ENCODE measurements around the gene UST. TPM values are rescaled to one million over a fixed set of nuclear protein-coding genes. Genes with fewer than 3 reads are reported as not detected.

Gene UST
- total and polyA plus RNA-seq, 9 of the 15 experiments (the other 6 are each of a cell fraction or from before 2014, with no cell fraction given), result 0.04 to 0.10 TPM; not detected in 7

DNA sequence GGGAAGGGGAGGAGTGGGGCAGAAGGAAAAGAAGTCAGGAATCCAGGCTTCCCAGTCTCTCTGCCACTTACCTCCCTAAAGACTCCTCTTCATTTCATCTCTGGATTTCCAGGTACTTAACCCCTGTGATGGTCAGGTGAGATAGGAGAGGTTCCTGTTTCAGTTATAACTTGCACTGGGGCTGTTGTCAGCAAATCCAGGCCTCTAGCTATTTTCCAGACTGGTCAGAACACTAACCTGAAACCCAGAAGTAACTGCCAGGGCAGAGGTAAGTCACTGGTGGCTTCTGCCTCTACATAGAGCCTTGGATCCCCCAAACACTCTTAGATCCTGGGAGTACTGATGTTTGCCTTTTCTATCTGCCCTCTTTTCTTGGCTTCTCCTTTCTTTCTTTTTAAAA lies 337.2 kb downstream of the UST start (continued):
- TF ChIP-seq, protein P1, sequence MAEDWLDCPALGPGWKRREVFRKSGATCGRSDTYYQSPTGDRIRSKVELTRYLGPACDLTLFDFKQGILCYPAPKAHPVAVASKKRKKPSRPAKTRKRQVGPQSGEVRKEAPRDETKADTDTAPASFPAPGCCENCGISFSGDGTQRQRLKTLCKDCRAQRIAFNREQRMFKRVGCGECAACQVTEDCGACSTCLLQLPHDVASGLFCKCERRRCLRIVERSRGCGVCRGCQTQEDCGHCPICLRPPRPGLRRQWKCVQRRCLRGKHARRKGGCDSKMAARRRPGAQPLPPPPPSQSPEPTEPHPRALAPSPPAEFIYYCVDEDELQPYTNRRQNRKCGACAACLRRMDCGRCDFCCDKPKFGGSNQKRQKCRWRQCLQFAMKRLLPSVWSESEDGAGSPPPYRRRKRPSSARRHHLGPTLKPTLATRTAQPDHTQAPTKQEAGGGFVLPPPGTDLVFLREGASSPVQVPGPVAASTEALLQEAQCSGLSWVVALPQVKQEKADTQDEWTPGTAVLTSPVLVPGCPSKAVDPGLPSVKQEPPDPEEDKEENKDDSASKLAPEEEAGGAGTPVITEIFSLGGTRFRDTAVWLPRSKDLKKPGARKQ (CRISPR knock-in tag; IDR thresholded peaks at IDR 0.05), result no peak
- TF ChIP-seq, protein P2, sequence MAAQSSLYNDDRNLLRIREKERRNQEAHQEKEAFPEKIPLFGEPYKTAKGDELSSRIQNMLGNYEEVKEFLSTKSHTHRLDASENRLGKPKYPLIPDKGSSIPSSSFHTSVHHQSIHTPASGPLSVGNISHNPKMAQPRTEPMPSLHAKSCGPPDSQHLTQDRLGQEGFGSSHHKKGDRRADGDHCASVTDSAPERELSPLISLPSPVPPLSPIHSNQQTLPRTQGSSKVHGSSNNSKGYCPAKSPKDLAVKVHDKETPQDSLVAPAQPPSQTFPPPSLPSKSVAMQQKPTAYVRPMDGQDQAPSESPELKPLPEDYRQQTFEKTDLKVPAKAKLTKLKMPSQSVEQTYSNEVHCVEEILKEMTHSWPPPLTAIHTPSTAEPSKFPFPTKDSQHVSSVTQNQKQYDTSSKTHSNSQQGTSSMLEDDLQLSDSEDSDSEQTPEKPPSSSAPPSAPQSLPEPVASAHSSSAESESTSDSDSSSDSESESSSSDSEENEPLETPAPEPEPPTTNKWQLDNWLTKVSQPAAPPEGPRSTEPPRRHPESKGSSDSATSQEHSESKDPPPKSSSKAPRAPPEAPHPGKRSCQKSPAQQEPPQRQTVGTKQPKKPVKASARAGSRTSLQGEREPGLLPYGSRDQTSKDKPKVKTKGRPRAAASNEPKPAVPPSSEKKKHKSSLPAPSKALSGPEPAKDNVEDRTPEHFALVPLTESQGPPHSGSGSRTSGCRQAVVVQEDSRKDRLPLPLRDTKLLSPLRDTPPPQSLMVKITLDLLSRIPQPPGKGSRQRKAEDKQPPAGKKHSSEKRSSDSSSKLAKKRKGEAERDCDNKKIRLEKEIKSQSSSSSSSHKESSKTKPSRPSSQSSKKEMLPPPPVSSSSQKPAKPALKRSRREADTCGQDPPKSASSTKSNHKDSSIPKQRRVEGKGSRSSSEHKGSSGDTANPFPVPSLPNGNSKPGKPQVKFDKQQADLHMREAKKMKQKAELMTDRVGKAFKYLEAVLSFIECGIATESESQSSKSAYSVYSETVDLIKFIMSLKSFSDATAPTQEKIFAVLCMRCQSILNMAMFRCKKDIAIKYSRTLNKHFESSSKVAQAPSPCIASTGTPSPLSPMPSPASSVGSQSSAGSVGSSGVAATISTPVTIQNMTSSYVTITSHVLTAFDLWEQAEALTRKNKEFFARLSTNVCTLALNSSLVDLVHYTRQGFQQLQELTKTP (IDR thresholded peaks at IDR 0.05; ENCODE audit: low read depth in 1 of 2, partially characterized antibody in 2 of 2), result no peak
- TF ChIP-seq KDM5B (IDR thresholded peaks at IDR 0.05; ENCODE audit: insufficient replicate concordance, low read depth, low read length), result no peak
- no peak for TF ChIP-seq DNMT1 (IDR thresholded peaks at IDR 0.05)
- TF ChIP-seq KAT7 (CRISPR knock-in tag; IDR thresholded peaks at IDR 0.05; ENCODE audit: borderline replicate concordance), result no peak
- no peak for TF ChIP-seq POU5F1 (IDR thresholded peaks at IDR 0.05; ENCODE audit: borderline replicate concordance, low read depth, low read length, partially characterized antibody)
- TF ChIP-seq THRAP3 (IDR thresholded peaks at IDR 0.05; ENCODE audit: borderline replicate concordance), result no peak
